DMS53 treated with DMSO at 0.1 percent for 48 hours (cell line): ENCODE results near the gene TROAP.
A peak's percentile ranks its signal among the peaks of the same experiment; 100 is the strongest.
"Not testable (repeated sequence)": the region's sequence is repeated elsewhere in the genome, so short reads cannot be mapped to it uniquely, and the experiment has no call there.

Source experiments
- DNase-seq: peaks from one replicate; lab custom pipeline; 2025; ENCODE audit not compliant: unreplicated experiment; lab: John Stamatoyannopoulos, UW

The TROAP gene

DNA sequence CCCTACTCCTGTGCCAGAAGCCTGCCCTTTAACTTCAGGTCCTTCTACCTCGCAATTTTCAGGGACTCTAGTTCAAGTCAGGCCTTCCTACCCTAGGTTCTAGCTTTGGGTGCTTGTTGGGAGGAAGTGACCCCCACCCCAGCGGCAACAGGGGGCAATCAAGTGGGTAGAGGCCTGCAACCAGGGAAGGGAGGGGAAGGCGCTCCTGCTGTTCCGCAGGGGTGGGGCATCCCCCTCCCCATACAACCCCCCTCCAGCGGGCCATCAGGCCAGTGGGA, 28.3 kb upstream of the TROAP start:
- no peak for DNase-seq

DNA sequence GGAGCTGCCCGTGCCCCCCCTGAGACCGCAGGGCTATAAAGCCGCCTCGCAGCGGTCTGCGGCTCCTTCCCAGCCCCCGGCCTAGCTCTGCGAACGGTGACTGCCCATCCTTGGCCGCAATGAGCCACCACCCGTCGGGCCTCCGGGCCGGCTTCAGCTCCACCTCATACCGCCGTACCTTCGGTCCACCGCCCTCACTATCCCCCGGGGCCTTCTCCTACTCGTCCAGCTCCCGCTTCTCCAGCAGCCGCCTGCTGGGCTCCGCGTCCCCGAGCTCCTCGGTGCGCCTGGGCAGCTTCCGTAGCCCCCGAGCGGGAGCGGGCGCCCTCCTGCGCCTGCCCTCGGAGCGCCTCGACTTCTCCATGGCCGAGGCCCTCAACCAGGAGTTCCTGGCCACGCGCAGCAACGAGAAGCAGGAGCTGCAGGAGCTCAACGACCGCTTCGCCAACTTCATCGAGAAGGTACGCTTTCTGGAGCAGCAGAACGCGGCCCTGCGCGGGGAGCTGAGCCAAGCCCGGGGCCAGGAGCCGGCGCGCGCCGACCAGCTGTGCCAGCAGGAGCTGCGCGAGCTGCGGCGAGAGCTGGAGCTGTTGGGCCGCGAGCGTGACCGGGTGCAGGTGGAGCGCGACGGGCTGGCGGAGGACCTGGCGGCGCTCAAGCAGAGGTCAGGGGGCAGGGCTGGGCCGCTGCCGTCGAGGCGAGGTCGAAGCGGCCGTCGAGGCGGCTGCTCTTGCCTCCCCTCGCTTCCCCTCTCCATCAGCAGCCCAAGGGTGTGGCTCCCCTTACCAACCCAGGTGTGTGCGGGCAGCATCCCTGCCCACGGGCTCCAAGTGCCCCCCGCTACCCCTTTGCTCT, 27.7 kb upstream of the TROAP start, which contains the start of gene PRPH:
Gene PRPH (plus strand): TSS at position 66 of the 855 bp plus-strand sequence. CDS start 54 bp downstream, at position 120.
- no peak for DNase-seq

DNA sequence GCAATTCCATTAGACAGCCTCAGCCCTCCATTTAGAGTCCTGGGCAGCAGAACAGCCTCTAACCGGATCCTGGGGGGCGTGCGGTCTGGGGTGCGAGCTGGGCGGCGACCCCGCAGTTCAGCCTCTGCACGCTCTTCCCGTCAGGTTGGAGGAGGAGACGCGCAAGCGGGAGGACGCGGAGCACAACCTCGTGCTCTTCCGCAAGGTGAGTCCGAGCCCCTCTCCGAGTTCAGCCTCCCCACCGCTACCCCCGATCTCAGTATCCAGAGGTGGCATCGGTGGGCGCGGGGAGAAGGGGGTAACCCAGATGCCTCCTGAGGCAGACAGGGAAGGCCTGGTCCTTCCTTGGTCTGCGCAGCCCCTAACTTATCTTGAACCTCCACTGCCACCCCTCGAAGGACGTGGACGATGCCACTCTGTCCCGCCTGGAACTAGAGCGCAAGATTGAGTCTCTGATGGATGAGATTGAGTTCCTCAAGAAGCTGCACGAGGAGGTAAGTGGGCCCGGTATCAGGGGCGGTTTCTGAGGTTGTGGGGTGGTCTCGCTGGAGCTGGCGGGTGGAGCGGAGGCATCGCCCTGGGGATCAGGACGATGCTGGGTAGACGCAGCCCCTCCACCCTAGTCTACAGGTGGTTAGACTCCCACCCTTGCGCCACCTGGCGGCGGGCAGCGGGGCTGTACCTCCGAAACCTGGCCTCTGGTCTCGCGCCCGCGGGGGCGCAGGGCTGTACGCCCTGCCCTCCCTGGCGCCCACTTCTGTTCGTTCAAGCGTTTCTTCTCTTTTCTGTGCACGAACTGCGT, 26.8 kb upstream of the TROAP start:
- peak; percentile 70 for DNase-seq

DNA sequence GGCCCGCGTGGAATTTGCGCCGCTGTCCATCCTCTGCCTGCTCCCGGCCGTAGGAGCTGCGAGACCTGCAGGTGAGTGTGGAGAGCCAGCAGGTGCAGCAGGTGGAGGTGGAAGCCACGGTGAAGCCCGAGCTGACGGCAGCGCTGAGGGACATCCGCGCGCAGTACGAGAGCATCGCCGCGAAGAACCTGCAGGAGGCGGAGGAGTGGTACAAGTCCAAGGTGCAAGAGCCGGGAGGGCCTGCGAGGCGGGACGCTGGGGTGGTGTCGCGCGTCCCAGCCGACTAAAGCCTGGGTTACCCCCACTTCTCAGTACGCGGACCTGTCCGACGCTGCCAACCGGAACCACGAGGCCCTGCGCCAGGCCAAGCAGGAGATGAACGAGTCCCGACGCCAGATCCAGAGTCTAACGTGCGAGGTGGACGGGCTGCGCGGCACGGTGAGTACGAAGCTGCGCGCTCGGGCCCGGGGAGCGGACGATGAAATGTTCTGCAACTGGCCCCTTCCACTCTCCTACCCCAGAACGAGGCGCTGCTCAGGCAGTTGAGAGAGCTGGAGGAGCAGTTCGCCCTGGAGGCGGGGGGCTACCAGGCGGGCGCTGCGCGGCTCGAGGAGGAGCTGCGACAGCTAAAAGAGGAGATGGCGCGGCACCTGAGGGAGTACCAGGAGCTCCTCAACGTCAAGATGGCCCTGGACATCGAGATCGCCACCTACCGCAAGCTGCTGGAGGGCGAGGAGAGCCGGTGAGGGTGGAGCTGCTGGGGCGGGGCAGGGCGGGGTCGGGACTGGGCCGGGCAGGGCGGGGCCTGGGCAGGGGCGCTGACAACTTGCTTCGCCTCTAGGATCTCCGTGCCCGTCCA, 26.0 kb upstream of the TROAP start:
- peak; percentile 81 for DNase-seq

DNA sequence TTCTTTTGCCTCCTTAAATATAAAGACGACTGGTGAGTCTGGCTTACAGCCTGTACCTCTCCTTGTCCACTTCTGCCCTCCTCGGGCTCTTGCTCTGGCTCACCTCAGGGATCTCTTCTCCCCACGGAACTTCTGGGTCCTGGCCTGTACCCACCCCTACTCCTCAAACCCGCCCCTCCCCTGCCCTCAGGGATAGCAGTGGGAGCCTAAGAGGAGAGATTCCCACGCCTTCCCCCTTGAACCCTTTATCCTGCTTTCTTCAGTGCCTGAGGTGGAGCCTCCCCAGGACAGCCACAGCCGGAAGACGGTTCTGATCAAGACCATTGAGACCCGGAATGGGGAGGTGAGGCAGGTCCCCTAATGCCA, 25.4 kb upstream of the TROAP start:
- DNase-seq, result no peak

DNA sequence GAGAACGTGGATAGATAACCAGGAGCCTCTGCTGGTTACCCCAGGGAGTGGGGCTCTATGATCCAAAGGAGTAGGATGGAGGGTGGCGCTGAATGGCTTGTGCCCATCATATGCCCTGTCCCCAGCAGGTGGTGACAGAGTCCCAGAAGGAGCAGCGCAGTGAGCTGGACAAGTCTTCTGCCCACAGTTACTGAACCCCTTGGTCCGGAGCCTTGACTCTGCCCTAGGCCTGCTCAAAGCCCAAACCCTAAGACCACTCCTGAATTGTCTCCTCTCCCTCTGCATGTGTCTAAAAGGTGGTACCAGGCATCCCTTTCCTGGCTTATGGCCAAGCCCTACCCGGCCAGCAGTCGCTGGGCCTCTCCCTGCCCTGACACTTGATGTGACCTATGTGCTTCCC, 24.9 kb upstream of the TROAP start:
- DNase-seq, result peak; percentile 15

DNA sequence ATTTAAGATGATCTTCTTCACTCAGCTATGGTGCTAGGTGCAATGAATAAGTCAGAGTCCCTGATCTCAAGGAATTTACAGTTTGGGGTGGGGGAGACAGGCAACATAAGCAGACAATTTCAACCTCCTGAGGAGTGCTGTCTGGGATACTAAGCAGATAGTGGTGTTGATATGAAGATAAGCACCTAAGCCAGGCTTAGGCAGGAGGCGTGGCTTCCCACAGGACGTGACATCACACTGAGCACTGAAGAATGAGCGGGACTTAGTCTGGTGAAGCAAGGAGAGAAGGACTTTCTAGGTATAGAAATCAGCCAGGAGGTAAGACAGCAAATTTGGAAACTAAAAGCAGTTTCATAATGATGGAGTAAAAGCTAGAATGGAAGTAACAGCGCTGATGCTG, 21.3 kb upstream of the TROAP start:
- DNase-seq, result no peak

DNA sequence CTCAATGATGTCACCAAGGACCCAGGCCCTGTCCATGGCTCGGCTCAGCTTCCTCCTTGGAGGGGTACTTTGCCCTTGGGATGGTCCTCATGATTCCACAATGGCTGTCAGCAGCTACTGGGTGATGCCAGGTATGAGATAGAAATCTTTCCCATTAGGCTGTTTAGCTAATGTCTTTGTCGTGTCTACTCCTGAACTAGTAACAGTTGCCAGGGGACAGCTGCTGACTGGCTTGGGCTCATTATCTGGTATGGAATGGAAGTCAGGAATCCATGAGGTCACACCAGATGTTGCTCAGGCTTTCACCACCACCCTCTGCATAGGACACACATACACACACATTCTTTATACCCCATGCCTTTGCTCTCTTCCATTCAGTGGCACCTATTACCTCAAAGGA, 18.9 kb upstream of the TROAP start:
- DNase-seq, result no peak

DNA sequence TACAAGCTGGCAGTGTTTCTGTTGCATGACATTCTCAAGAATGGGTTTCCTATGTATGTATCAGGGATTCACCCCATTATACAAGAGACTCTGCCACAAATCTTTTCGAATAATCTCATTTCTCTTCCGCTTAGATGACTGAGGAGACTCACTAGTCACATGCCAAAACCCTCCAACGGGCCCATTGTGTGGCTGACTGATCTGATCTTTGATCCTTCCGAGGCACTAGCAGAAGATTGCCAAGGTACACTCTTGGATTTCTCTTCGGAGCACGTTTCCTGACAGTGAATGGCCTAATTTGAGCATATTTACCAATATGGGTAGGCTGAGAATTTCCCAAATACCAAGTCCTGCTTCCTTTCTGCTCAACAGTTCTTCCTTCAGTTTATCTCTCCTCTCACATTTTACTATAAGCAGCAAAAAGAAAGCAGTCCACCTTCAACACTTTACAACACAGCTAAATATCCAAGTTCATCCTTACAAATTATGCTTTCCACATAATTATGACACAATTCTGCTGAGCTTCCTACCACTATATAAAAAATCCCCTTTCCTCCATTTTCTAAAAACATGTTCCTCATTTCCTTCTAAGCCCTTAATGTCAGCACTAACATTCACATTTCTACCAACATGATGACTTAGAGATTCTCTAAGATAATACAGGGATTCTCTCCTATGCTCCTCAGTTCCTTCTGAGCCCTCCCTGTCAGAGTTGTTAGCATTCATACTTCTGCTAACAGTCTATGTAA, 17.1 kb upstream of the TROAP start:
- DNase-seq, result no peak

DNA sequence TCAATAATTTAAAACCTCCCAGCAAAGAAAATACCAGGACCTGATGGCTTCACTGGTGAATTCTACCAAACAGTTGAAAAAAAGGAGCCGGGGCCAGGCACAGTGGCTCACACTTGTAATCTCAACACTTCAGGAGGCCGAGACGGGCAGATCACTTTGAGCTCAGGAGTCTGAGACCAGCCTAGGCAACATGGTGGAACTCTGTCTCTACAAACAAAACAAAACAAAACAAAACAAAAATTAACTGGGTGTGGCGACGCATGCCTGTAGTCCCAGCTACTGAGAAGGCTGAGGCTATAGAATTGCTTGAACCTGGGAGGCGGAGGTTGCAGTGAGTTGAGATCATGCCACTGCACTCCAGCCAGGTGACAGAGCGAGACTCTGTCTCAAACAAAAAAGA, 13.7 kb upstream of the TROAP start:
- no peak for DNase-seq

DNA sequence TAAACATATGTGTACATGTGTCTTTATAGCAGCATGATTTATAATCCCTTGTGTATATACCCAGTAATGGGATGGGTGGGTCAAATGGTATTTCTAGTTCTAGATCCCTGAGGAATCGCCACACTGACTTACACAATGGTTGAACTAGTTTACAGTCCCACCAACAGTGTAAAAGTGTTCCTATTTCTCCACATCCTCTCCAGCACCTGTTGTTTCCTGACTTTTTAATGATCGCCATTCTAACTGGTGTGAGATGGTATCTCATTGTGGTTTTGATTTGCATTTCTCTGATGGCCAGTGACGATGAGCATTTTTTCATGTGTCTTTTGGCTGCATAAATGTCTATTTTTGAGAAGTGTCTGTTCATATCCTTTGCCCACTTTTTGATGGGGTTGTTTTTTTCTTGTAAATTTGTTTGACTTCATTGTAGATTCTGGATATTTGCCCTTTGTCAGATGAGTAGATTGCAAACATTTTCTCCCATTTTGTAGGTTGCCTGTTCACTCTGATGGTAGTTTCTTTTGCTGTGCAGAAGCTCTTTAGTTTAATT, 12.5 kb upstream of the TROAP start:
- not testable (repeated sequence) for DNase-seq

DNA sequence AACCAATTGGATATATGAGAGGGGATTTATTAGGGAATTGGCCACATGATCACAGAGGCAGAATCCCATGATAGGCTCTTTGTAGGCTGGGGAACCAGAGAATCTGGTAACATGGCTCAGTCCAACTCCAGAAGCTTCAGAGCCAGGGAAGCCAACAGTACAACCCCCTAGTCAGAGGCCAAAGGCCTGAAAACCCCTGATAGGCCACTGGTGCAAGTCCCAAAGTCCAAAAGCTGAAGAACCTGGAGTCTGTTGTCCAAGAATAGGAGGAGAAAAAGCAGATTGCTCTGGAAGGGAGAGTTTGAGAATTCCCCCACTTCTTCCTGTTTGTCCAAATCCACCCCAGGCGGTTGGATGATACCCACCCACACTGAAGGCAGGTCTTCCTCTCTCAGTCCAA, 8.2 kb upstream of the TROAP start:
- DNase-seq, result no peak

DNA sequence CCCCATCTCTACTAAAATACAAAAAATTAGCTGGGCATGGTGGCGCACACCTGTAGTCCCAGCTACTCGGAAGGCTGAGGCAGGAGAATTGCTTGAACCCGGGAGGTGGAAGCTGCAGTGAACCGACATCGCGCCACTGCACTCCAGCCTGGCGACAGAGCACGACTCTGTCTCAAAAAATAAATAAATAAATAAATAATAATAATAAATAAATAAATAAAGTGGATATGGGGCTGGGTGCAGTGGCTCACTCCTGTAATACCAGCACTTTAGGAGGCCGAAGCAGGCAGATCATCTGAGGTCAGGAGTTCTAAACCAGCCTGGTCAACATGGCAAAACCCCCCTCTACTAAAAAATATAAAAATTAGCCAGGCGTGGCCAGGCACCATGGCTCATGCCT, 5.9 kb upstream of the TROAP start:
- not testable (repeated sequence) for DNase-seq

DNA sequence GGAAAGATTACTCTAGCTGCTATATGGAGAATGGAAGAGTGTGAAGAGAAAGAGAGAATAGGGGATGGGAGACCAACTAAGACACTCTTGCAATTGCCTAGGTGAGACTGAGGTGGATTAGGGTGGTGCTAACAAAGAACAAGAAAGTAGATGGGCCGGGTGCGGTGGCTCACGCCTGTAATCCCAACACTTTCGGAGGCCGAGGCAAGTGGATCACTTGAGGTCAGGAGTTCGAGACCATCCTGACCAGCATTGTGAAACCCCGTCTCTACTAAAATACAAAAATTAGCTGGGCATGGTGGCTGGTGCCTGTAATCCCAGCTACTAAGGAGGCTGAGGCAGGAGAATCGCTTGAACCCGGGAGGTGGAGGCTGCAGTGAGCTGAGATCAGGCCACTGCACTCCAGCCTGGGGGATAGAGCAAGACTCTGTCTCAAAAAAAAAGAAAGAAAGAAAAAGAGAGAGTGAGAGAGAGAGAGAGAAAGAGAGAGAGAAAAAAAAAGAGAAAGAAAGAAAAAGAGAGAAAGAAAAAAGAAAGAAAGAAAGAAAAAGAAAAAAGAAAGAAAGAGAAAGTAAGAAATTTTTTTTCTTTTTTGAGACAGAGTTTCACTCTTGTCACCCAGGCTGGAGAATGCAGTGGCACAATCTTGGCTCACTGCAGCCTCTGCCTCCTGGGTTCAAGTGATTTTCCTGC, 2.5 kb upstream of the TROAP start:
- not testable (repeated sequence) for DNase-seq

DNA sequence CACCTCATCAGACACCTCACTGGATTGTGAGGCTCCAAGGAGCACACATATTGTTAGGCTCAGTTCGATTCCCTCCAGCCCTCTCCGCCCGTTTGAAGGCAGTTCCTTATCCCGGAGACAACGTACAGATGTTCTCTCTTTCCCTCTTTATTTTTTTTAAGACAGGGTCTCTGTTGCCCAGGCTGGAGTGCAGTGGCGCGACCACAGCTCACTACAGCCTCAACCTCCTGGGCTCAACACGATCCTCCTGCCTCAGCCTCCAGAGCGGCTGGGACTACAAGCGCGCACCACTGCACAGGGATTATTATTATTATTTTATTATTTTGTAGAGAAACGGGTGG, 718 bp upstream of the TROAP start:
- DNase-seq, result no peak

DNA sequence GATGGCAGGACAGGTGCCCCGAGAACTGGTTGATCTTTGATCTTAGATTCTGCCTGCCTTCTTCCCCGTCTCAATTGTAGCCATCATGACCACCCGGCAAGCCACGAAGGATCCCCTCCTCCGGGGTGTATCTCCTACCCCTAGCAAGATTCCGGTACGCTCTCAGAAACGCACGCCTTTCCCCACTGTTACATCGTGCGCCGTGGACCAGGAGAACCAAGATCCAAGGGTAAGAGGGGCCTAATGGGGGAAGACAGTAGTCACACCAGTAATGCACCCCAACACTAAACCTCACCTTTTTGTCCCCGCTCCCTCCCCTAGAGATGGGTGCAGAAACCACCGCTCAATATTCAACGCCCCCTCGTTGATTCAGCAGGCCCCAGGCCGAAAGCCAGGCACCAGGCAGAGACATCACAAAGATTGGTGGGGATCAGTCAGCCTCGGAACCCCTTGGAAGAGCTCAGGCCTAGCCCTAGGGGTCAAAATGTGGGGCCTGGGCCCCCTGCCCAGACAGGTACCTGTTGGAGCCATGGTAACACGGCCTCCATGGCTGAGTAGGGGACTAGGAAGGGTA, 556 bp downstream of the TROAP start:
- no peak for DNase-seq

DNA sequence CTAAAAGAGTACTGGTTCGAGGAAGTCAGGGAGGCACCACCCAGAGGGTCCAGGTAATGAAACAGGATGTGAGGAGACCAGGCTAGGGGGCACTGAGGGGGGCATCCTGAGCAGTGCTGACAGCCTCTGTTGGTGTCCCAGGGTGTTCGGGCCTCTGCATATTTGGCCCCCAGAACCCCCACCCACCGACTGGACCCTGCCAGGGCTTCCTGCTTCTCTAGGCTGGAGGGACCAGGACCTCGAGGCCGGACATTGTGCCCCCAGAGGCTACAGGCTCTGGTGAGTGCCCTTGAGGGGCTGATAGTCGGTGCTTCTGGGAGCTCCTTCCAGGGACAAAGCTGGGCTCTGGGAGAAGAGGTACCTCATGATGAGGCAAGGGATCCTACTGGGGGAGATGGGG, 2.6 kb downstream of the TROAP start:
- no peak for DNase-seq

DNA sequence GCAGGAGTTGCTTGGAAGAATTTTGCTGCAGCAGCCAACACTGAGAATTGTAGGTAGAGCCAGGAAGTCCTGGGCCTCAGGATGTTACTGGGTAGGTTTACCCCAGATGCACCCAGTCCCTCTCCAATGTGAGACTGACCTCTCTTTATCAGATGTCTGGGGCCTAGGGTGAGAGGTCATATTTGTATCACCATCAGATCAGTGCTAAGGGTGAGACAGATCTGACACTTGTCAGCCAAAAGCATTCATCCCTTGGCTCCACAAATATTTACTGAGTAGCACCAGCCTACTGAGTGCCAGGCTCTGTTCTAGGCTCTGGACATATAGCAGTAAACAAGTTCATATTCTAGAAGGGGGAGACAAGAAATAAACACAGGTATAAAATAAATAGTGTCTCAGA, 4.3 kb downstream of the TROAP start:
- DNase-seq, result no peak

DNA sequence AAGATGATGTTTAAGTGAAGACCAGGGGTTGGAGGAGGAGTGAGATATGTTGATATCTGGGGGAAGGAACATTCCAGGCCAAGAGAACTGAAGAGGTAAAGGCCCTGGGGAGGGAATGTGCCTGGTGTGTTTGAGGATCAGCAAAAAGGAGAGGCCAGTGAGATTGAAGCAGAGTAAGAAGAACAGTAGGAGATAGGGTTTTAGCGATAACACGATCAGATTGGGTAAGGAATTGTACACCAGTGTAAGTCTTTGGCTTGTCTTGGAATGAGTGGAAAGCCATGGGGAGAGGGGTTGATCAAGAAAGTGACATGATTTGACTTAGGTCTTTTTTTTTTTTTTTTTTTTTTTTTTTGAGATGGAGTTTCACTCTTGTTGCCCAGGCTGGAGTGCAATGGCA, 4.8 kb downstream of the TROAP start:
- DNase-seq, result no peak

DNA sequence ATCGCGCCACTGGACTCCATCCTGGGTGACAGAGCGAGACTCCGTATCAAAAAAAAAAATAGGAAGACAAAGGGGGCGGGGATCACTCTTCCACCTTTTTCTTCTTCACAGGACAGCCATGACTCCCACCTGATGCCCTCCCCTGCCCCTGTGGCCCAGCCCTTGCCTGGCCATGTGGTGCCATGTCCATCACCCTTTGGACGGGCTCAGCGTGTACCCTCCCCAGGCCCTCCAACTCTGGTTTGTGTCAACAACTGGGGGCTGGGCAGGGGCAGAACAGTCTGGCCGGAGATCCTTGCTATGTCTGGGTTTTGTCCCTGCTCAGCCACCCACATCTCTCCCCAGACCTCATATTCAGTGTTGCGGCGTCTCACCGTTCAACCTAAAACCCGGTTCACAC, 5.8 kb downstream of the TROAP start:
- DNase-seq, result no peak
